Hair follicular keratinocyte (primary cell): Measurements from ENCODE around the gene MAGEB1. TPM values are rescaled to one million over a fixed set of nuclear protein-coding genes. Genes with fewer than 3 reads are reported as not detected.

ENCODE experiments used
- total RNA-seq: library from RNA; depleted of rRNA; stranded (reverse); fragments of >200 nt; gene quantifications from 2 replicates; pipeline ENCODE4 v1.2.3, GENCODE V29; 2015

The MAGEB1 gene, protein sequence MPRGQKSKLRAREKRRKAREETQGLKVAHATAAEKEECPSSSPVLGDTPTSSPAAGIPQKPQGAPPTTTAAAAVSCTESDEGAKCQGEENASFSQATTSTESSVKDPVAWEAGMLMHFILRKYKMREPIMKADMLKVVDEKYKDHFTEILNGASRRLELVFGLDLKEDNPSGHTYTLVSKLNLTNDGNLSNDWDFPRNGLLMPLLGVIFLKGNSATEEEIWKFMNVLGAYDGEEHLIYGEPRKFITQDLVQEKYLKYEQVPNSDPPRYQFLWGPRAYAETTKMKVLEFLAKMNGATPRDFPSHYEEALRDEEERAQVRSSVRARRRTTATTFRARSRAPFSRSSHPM
- total RNA-seq: not detected in 2 replicates

DNA sequence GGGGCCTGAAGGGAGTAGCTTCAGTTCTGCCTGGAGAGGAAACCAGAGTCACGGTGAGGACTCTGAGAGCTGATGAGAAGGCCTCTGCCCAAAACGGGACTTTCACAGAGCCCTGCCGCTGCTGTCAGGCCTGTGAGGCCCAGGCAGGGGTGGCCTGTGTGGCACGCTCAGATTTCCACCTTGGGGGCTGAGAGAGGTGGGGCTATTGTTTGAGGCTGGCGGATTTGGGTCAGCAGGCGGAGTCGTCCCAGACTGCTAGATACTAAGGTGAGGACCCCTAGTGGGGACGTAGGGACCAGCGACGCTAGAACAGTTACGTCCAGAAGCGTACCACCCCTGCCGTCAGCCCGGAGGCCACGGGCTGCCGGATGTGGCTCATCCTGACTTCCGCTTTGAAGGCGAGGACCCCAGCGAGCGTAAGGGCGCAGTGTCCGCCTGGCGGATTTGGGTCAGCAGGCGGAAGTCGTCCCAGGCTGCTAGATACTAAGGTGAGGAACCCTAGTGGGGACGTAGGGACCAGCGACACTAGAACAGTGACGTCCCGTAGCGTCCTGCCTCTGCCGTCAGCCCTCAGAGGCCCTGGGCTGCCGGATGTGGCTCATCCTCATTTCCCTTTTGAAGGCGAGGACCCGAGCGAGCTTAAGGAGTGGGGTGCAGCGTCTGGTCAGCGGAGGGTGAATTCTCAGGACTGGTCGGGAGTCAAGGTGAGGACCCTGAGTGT is at the start of gene MAGEB1:
Gene MAGEB1, plus strand, starts transcription at position 378 of the 721 bp plus-strand sequence. CDS start 3,348 bp downstream, outside the sequence.

DNA sequence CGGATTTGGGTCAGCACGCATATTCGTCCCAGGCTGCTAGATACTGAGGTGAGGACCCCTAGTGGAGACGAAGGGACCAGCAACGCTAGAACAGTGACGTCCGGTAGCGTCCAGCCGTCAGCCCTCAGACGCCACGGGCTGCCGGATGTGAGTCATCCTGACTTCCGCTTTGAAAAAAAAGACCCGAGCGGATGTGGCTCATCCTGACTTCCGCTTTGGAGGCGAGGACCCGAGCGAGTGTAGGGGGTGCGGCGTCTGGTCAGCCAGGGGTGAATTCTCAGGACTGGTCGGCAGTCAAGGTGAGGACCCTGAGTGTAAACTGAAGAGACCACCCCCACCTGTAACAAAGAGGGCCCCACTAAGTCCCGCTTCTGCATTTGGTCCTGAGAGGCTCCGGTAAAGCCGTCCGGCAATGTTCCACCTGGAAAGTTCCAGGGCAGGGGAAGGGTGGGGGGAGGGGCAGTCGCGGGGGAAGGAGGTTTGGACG is 31.5 kb upstream of the MAGEB1 start, which contains the start of gene MAGEB2:
Gene MAGEB2, plus strand, starts transcription at position 207 of the 487 bp plus-strand sequence. CDS start 3,018 bp downstream, outside the sequence.

DNA sequence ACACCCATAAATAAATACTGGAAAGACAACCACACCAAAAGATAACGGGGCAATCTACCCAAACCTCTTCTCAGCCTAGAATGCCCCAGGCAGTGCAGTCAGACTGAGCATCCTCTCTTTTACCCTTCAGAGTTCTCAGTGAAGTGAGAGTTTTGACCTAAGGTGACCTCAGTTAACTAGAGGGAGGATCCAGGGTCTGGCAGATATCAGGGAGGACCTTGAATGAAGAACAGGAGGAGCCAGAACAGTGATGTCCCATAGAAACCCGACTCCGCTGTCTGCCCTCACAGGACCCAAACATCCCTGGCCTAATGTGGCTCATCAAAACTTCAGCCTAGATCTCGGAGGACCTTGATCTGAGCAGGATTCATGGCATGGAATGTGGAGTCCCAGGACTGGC is 16.6 kb upstream of the MAGEB1 start, which contains the start of gene MAGEB3:
Gene MAGEB3, plus strand, starts transcription at position 263 of the 400 bp plus-strand sequence. CDS start 5,268 bp downstream, outside the sequence.

DNA sequence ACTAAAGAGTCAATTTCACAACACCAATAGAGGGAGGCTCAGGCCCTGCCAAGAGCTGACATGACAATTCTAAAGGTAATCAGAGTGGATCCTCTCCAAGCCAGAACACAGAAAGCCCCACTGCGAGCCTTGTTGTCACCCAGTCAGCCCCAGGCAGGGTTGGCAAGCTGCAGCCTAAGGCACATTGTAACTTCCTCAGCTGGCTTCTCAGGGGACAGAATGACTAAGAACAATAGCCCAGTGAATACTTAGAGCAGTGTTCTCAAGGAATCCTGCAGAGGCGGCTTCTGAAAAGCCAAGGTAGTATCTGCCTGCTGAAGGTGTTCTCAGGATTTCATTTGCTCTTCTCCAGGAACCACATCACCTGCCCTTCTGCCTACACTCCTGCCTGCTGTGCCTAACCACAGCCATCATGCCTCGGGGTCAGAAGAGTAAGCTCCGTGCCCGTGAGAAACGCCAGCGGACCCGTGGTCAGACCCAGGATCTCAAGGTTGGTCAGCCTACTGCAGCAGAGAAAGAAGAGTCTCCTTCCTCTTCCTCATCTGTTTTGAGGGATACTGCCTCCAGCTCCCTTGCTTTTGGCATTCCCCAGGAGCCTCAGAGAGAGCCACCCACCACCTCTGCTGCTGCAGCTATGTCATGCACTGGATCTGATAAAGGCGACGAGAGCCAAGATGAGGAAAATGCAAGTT is 5.1 kb upstream of the MAGEB1 start, which contains the start of gene MAGEB4:
Gene MAGEB4, plus strand, starts transcription at position 277 of the 692 bp plus-strand sequence. Its CDS starts 136 bp downstream, at position 413.

Other genes with a start within 250 kb of the MAGEB1 start
- gene MAGEB2, start 31.6 kb upstream of the MAGEB1 start, total RNA-seq: not detected in 2 replicates
- gene MAGEB3, start 16.5 kb upstream of the MAGEB1 start, total RNA-seq: not detected in 2 replicates
- gene MAGEB4, start 5.1 kb upstream of the MAGEB1 start, total RNA-seq: not detected in 2 replicates
- not detected in 2 replicates for gene NR0B1, start 62.2 kb downstream of the MAGEB1 start, total RNA-seq